Measurements from ENCODE around the gene ZBTB40.

ZBTB40 gene

GRCh38 chr1:22416555-22417454, 34.8 kb upstream of the ZBTB40 start:
- peak; percentile 63 for DNase-seq (ENCODE audit: extremely low read depth, low read depth)
- H3K4me3 ChIP-seq (replicated peaks; ENCODE audit: low read depth, low read length): no peak overlapping the region
- TF ChIP-seq CTCF (IDR thresholded peaks at IDR 0.05; ENCODE audit: low read depth, low read length, missing control alignments): peak; percentile 96

GRCh38 chr1:22417466-22417865, 34.2 kb upstream of the ZBTB40 start:
- no peak for TF ChIP-seq CTCF (IDR thresholded peaks at IDR 0.05; ENCODE audit: low read depth, low read length, missing control alignments)
- no peak overlapping the region for H3K4me3 ChIP-seq (replicated peaks; ENCODE audit: low read depth, low read length)

GRCh38 chr1:22418312-22418711, 33.3 kb upstream of the ZBTB40 start:
- no peak for TF ChIP-seq CTCF (IDR thresholded peaks at IDR 0.05; ENCODE audit: low read depth, low read length, missing control alignments)
- H3K4me3 ChIP-seq (replicated peaks; ENCODE audit: low read depth, low read length): no peak overlapping the region
- no peak for DNase-seq (ENCODE audit: extremely low read depth, low read depth)

More at GRCh38 chr1:22417466-22417865, 34.2 kb upstream of the ZBTB40 start:
- DNase-seq (ENCODE audit: extremely low read depth, low read depth): no peak

- H3K4me3 ChIP-seq (replicated peaks; ENCODE audit: low read depth, low read length): no peak overlapping the region
- DNase-seq (ENCODE audit: extremely low read depth, low read depth): no peak
- no peak for TF ChIP-seq CTCF (IDR thresholded peaks at IDR 0.05; ENCODE audit: low read depth, low read length, missing control alignments)
These were observed 32.7 kb upstream of the ZBTB40 start for GRCh38 chr1:22418933-22419382.

GRCh38 chr1:22420455-22421053, 31.1 kb upstream of the ZBTB40 start:
- H3K4me3 ChIP-seq (replicated peaks; ENCODE audit: low read depth, low read length): no peak overlapping the region
- TF ChIP-seq CTCF (IDR thresholded peaks at IDR 0.05; ENCODE audit: low read depth, low read length, missing control alignments): peak; percentile 78
- peak; percentile 43 for DNase-seq (ENCODE audit: extremely low read depth, low read depth)

GRCh38 chr1:22426781-22427180, 24.9 kb upstream of the ZBTB40 start:
- H3K4me3 ChIP-seq (replicated peaks; ENCODE audit: low read depth, low read length): no peak overlapping the region
- TF ChIP-seq CTCF (IDR thresholded peaks at IDR 0.05; ENCODE audit: low read depth, low read length, missing control alignments): no peak
- DNase-seq (ENCODE audit: extremely low read depth, low read depth): no peak
